Esophagus muscularis mucosa (tissue), 4 donors: Measurements from ENCODE around the gene ANKRD53. TPM values are rescaled to one million over a fixed set of nuclear protein-coding genes. Genes with fewer than 3 reads are reported as not detected.

ENCODE experiments used
- DNase-seq: peaks from one replicate; pipeline ENCODE4 v3.0.0-alpha.2; 2017; ENCODE audit errors: extremely low spot score
- H3K27ac ChIP-seq, 4 donors: fragments of 200-600 bp; sonication (generic); replicated peaks in 1 of 4; 1 replicate in 3 of 4; 2 replicates in 1 of 4; pipeline ENCODE4 v1.5.1; 2016 to 2019; ENCODE audit warnings: mild to moderate bottlenecking in 1 of 4
- H3K27me3 ChIP-seq, 4 donors: fragments of 200-600 bp; sonication (generic); one replicate each; pipeline versions ENCODE4 v1.5.1 to v1.6.0; 2016 to 2019
- H3K36me3 ChIP-seq, 4 donors: fragments of 200-600 bp; sonication (generic); one replicate each; pipeline ENCODE4 v1.5.1; 2016 to 2019
- H3K4me1 ChIP-seq, 4 donors: fragments of 200-600 bp; sonication (generic); one replicate each; pipeline ENCODE4 v1.5.1; 2016 to 2019
- H3K4me3 ChIP-seq, 4 donors: fragments of 200-600 bp; sonication (generic); 1 replicate in 2 of 4; 2 replicates in 2 of 4; pipeline ENCODE4 v1.5.1; 2016 to 2019; ENCODE audit warnings: mild to moderate bottlenecking in 4 of 4, moderate library complexity in 1 of 4
- H3K9me3 ChIP-seq, 4 donors: fragments of 200-600 bp; sonication (generic); 1 replicate in 3 of 4; 2 replicates in 1 of 4; pipeline ENCODE4 v1.5.1; 2016 to 2019
- EP300 ChIP-seq: sonication (generic); formaldehyde crosslinking; IDR thresholded peaks from one replicate; pipeline ENCODE4 v1.6.1; 2017; ENCODE audit warnings: antibody characterized with exemption
- POLR2A ChIP-seq: fragments of 450-650 bp; IDR thresholded peaks from one replicate; pipeline ENCODE4 v1.6.1; 2017; ENCODE audit warnings: antibody characterized with exemption, moderate library complexity, mild to moderate bottlenecking, low read depth
- POLR2AphosphoS5 ChIP-seq, 2 donors: sonication (generic); formaldehyde crosslinking; IDR thresholded peaks; one replicate each; pipeline ENCODE4 v1.6.1; 2017; ENCODE audit warnings: antibody characterized with exemption in 2 of 2
- WGBS: methylation state at CpG from one replicate; pipeline ENCODE4 v1.1.5; 2018; 5-methylcytosine and 5-hydroxymethylcytosine counted together
- intact Hi-C: fragments of 100-400 bp; cut with DNase I; formaldehyde crosslinking; loops from one replicate; pipeline ENCODE4 v1.15.1; 2023
- total RNA-seq, 4 donors: library from RNA; depleted of rRNA; stranded (reverse); fragments of >200 nt; gene quantifications; one replicate each; pipeline versions ENCODE4 v1.1.0 to v1.2.1, GENCODE V29; 2016
- TF ChIP-seq, protein P1 (sequence below), 3 experiments: fragments of 200-600 bp in 2 of 3; fragments of 450-650 bp in 1 of 3; sonication (generic) in 2 of 3; IDR thresholded peaks; one replicate each; pipeline ENCODE4 v1.5.1; 2017 to 2019; ENCODE audit warnings: antibody characterized with exemption in 3 of 3, mild to moderate bottlenecking in 2 of 3, moderate library complexity in 1 of 3

ANKRD53 gene
- total RNA-seq, 4 donors from 2014 or later: under 0.01 to 3.2 (median 0.82) TPM

- WGBS: 81% methylated on average over 6 of the region's 6 CpGs
- H3K27me3 ChIP-seq: peaks cover 0 to 20% (median 0%) of the 10 kb centered on the region in 4 donors
- TF ChIP-seq, protein P1, sequence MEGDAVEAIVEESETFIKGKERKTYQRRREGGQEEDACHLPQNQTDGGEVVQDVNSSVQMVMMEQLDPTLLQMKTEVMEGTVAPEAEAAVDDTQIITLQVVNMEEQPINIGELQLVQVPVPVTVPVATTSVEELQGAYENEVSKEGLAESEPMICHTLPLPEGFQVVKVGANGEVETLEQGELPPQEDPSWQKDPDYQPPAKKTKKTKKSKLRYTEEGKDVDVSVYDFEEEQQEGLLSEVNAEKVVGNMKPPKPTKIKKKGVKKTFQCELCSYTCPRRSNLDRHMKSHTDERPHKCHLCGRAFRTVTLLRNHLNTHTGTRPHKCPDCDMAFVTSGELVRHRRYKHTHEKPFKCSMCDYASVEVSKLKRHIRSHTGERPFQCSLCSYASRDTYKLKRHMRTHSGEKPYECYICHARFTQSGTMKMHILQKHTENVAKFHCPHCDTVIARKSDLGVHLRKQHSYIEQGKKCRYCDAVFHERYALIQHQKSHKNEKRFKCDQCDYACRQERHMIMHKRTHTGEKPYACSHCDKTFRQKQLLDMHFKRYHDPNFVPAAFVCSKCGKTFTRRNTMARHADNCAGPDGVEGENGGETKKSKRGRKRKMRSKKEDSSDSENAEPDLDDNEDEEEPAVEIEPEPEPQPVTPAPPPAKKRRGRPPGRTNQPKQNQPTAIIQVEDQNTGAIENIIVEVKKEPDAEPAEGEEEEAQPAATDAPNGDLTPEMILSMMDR (IDR thresholded peaks at IDR 0.05): no peak
- no peak for DNase-seq
- no peak overlapping the region for H3K4me3 ChIP-seq
- intact Hi-C loops: no loop called here
- no peaks in the 10 kb centered on the region for H3K36me3 ChIP-seq
- H3K9me3 ChIP-seq: no peaks in the 10 kb centered on the region
- H3K4me1 ChIP-seq: peaks cover 3 to 10% (median 10%) of the 10 kb centered on the region in 4 donors
- no peak overlapping the region for H3K27ac ChIP-seq
Observed at GRCh38 chr2:71003396-71003795, 25.0 kb downstream of the ANKRD53 start.

DNA sequence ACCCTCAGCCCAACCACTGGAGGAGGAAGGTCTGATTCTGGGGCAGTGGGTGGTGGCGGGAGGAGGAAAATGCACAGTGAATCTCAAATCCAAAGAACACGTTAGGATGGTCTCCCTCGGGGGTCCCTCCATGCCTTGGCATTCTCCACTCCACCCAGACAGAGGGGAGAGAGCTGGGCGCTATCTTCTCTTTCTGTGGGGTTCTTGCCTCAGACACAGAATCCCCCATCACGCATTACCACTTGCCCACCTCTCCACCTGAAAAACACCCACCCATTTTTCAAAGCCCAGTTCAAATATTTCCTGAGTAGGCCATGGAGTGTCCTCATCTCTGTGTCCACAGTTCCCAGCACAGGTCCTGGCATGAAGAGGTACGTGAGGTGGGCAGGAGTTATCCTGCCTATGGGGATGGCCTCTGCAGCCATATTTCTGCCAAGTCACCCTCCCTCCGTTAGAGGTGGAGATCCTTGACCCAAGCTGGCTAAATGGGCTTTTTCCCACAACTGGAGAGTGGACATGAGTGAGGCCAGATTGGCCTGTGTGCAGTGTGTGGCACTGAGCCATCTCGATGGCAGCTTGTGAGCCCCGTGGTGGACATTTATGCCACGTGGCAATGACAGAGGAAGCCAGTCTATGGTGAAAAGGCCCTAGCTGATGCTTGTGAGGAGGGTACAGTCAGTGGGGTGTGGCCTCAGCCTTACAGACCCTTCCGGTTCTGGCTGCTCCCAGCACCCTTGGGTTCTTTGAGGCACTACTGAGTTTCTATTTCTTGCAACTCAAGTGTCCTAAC lies 25.7 kb downstream of the ANKRD53 start:
- intact Hi-C loops: no loop called here
- H3K36me3 ChIP-seq: no peaks in the 10 kb centered on the region
- TF ChIP-seq POLR2AphosphoS5 (IDR thresholded peaks at IDR 0.05): no peak
- TF ChIP-seq, protein P1 (IDR thresholded peaks at IDR 0.05): no peak
- no peak for TF ChIP-seq EP300
- TF ChIP-seq POLR2A: no peak
- no peak overlapping the region for H3K4me3 ChIP-seq
- no peak overlapping the region for H3K27ac ChIP-seq
- H3K9me3 ChIP-seq: no peaks in the 10 kb centered on the region
- 83% methylated on average over 10 of the region's 11 CpGs for WGBS
- no peak for DNase-seq
- H3K27me3 ChIP-seq: peaks cover 0 to 20% (median 0%) of the 10 kb centered on the region in 4 donors
- H3K4me1 ChIP-seq: peaks cover 3 to 10% (median 10%) of the 10 kb centered on the region in 4 donors

DNA sequence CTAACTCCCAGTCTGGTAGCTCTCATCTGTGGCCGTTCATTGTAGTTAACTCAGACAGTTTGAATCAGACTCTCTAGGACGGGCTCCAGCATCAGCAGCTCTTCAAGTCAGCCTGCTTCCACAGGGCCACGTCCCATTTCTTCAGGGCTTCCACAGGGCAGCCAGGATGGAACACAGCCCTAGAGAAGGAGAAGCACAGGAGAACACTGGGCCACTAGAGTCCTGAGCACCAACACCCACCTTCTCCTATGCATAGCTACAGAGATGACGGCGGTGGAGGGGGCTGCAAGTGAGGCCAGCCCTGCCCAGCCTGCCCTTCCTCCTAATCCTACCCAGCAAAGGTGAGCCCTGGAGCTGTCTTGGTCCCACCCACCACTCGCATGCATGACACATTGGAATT lies 26.4 kb downstream of the ANKRD53 start:
- Histone ChIP-seq H3K27me3 (peaks cover 0 to 20% (median 0%) of the 10 kb centered on the region in 4 donors), H3K27ac (no peak overlapping the region), H3K9me3 (no peaks in the 10 kb centered on the region), H3K4me3 (no peak overlapping the region), H3K36me3 (no peaks in the 10 kb centered on the region), H3K4me1 (peaks cover 3 to 10% (median 10%) of the 10 kb centered on the region in 4 donors)
- WGBS: 83% methylated on average over 6 of the region's 6 CpGs
- intact Hi-C loops: no loop called here
- TF ChIP-seq POLR2AphosphoS5 (IDR thresholded peaks at IDR 0.05) (no peak), POLR2A (no peak), EP300 (no peak)
- TF ChIP-seq, protein P1 (IDR thresholded peaks at IDR 0.05): no peak
- DNase-seq: no peak

GRCh38 chr2:71005271-71006202 lies 27.1 kb downstream of the ANKRD53 start:
- Histone ChIP-seq H3K27ac (no peak overlapping the region), H3K27me3 (peaks cover 0 to 26% (median 0%) of the 10 kb centered on the region in 4 donors), H3K4me3 (no peak overlapping the region), H3K36me3 (no peaks in the 10 kb centered on the region), H3K9me3 (no peaks in the 10 kb centered on the region), H3K4me1 (peaks cover 3 to 10% (median 9%) of the 10 kb centered on the region in 4 donors)
- peak; percentile 74 for DNase-seq
- TF ChIP-seq POLR2AphosphoS5 (IDR thresholded peaks at IDR 0.05) (no peak), EP300 (no peak), POLR2A (no peak)
- TF ChIP-seq, protein P1 (IDR thresholded peaks at IDR 0.05): no peak
- WGBS: 84% methylated on average over 10 of the region's 10 CpGs
- intact Hi-C loops: no loop called here
